ENCODE results near the gene GRIN3B. TPM values are rescaled to one million over a fixed set of nuclear protein-coding genes. Genes with fewer than 3 reads are reported as not detected.

The GRIN3B gene
- total and polyA plus RNA-seq, 10 of the 15 experiments (the other 5 are each of a cell fraction or from before 2014, with no cell fraction given): 0.15 TPM; not detected in 9

DNA sequence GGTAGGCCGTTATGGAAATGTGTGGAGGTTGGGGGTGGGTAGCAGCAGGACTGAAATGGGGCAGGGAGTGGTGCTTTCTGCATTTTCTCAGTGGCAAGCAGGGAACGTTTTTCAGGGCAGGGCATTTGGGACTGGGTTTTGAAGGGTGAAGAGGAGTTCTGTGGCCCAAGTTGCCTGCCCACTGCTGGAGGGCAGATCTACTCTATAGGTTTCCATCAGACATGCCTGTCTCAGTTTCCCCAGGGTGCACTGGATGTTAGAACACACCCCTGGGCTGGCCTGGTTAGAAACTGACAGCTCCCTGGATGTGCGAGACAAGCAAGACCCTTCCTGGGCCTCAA is 870 bp upstream of the GRIN3B start:
- no peak overlapping the region for H3K4me3 ChIP-seq
- no peak for FAIRE-seq
- no TSS peak for BruUV-seq (replicated peaks)
- 33% methylated on average over 3 of the region's 3 CpGs for WGBS (ENCODE audit: insufficient coverage, insufficient replicate concordance, low lambda C conversion rate, missing lambda C conversion rate)
- ChIA-PET CTCF (interaction anchor here (0.7 to 2.6 kb wide), 4 partner anchors 15 to 141 kb away, joined by 3 to 11 read pairs (median 4); partner anchors contain the start of gene WDR18), POLR2A (interaction anchor here (0.6 to 1.1 kb wide), 3 partner anchors 20 to 77 kb away, joined by 3 to 4 read pairs (median 3); no protein-coding TSS in a partner anchor), SMC1A (ENCODE audit: uncharacterized antibody, unreplicated experiment) (no interaction called here), RAD21 (ENCODE audit: unreplicated experiment) (interaction anchor here (0.9 to 1.2 kb wide), 2 partner anchors 17 to 245 kb away, joined by 3 read pairs; no protein-coding TSS in a partner anchor)
- TF ChIP-seq, protein P1, sequence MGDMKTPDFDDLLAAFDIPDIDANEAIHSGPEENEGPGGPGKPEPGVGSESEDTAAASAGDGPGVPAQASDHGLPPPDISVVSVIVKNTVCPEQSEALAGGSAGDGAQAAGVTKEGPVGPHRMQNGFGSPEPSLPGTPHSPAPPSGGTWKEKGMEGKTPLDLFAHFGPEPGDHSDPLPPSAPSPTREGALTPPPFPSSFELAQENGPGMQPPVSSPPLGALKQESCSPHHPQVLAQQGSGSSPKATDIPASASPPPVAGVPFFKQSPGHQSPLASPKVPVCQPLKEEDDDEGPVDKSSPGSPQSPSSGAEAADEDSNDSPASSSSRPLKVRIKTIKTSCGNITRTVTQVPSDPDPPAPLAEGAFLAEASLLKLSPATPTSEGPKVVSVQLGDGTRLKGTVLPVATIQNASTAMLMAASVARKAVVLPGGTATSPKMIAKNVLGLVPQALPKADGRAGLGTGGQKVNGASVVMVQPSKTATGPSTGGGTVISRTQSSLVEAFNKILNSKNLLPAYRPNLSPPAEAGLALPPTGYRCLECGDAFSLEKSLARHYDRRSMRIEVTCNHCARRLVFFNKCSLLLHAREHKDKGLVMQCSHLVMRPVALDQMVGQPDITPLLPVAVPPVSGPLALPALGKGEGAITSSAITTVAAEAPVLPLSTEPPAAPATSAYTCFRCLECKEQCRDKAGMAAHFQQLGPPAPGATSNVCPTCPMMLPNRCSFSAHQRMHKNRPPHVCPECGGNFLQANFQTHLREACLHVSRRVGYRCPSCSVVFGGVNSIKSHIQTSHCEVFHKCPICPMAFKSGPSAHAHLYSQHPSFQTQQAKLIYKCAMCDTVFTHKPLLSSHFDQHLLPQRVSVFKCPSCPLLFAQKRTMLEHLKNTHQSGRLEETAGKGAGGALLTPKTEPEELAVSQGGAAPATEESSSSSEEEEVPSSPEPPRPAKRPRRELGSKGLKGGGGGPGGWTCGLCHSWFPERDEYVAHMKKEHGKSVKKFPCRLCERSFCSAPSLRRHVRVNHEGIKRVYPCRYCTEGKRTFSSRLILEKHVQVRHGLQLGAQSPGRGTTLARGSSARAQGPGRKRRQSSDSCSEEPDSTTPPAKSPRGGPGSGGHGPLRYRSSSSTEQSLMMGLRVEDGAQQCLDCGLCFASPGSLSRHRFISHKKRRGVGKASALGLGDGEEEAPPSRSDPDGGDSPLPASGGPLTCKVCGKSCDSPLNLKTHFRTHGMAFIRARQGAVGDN (IDR thresholded peaks at IDR 0.05): no peak
- TF ChIP-seq LARP7 (IDR thresholded peaks at IDR 0.05) (no peak), MYB (IDR thresholded peaks at IDR 0.05; ENCODE audit: borderline replicate concordance, low read depth, low read length) (no peak)
- no peaks in the 10 kb centered on the region for H3K9me3 ChIP-seq (replicated peaks; ENCODE audit: control insufficient read depth, insufficient read depth, low read length)
- no peaks in the 10 kb centered on the region; the same call in 1 of the 2 replicates for H3K4me1 ChIP-seq (ENCODE audit: control insufficient read depth, insufficient read depth, low read length)
- H3K79me2 ChIP-seq (ENCODE audit: control insufficient read depth, insufficient read depth, low read length): no peaks in the 10 kb centered on the region
- in situ Hi-C loops (cut with MboI): no loop called here
- DNase-seq (ENCODE audit: low read depth, low spot score): no peak
- no peaks in the 10 kb centered on the region for H4K20me1 ChIP-seq (ENCODE audit: control insufficient read depth, insufficient read depth)
- H3K27me3 ChIP-seq (replicated peaks in 1 of 2; ENCODE audit: control insufficient read depth in 2 of 2, insufficient read depth in 2 of 2, low read length in 1 of 2): peaks cover 3 to 5% of the 10 kb centered on the region in 2 experiments; a peak in 3 of 4 replicates
- no peaks in the 10 kb centered on the region; a peak in 1 of 4 replicates for H3K36me3 ChIP-seq (ENCODE audit: control insufficient read depth in 2 of 2, insufficient read depth in 2 of 2, low read length in 1 of 2)
- ATAC-seq: no peak
- intact Hi-C loops (cut with micrococcal nuclease; ENCODE audit: unreplicated experiment): loop anchor here (5.0 kb wide), 1 partner anchor 137 kb away; no protein-coding TSS in a partner anchor
- no peak overlapping the region for H3K9ac ChIP-seq (ENCODE audit: control insufficient read depth, insufficient read depth, low read length)
- H3K4me2 ChIP-seq (ENCODE audit: control insufficient read depth, insufficient read depth): no peak overlapping the region
- H3K27ac ChIP-seq (ENCODE audit: control insufficient read depth, insufficient read depth): no peak overlapping the region
- H2AFZ ChIP-seq (ENCODE audit: control insufficient read depth, low read depth, low read length): no peak overlapping the region

Measured in GM12878 (cell line).